Measurements from ENCODE around the gene DNAJC11. TPM values are rescaled to one million over a fixed set of nuclear protein-coding genes. Genes with fewer than 3 reads are reported as not detected.

DNAJC11 gene
- total RNA-seq, 1 experiment from 2014 or later: 93.6 TPM

GRCh38 chr1:6726253-6726652, 24.6 kb upstream of the DNAJC11 start:
- Histone ChIP-seq H3K4me3 (ENCODE audit: low read depth in 2 of 2, low read length in 2 of 2) (no peak overlapping the region), H3K4me1 (ENCODE audit: control insufficient read depth, insufficient read depth, low read length) (peaks cover 5% of the 10 kb centered on the region; the same call in 1 of the 2 replicates), H3K27me3 (ENCODE audit: control insufficient read depth, insufficient read depth, low read length) (no peaks in the 10 kb centered on the region), H3K36me3 (ENCODE audit: control insufficient read depth, insufficient read depth, low read length) (no peaks in the 10 kb centered on the region), H3K27ac (ENCODE audit: low read length) (no peak overlapping the region), H3K9me3 (ENCODE audit: control insufficient read depth, insufficient read depth, low read depth, low read length) (no peaks in the 10 kb centered on the region)
- ATAC-seq: no peak
- TF ChIP-seq SIN3A (IDR thresholded peaks at IDR 0.05; ENCODE audit: borderline replicate concordance, insufficient read depth, low read depth, low read length) (no peak), POLR2AphosphoS5 (IDR thresholded peaks at IDR 0.05; ENCODE audit: low read depth, low read length) (no peak), TCF7L2 (IDR thresholded peaks at IDR 0.05; ENCODE audit: low read depth, low read length) (no peak)
- TF ChIP-seq, protein P1, sequence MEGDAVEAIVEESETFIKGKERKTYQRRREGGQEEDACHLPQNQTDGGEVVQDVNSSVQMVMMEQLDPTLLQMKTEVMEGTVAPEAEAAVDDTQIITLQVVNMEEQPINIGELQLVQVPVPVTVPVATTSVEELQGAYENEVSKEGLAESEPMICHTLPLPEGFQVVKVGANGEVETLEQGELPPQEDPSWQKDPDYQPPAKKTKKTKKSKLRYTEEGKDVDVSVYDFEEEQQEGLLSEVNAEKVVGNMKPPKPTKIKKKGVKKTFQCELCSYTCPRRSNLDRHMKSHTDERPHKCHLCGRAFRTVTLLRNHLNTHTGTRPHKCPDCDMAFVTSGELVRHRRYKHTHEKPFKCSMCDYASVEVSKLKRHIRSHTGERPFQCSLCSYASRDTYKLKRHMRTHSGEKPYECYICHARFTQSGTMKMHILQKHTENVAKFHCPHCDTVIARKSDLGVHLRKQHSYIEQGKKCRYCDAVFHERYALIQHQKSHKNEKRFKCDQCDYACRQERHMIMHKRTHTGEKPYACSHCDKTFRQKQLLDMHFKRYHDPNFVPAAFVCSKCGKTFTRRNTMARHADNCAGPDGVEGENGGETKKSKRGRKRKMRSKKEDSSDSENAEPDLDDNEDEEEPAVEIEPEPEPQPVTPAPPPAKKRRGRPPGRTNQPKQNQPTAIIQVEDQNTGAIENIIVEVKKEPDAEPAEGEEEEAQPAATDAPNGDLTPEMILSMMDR (IDR thresholded peaks at IDR 0.05): no peak
- intact Hi-C loops (cut with micrococcal nuclease; ENCODE audit: unreplicated experiment): loop anchor here (5.0 kb wide), 1 partner anchor 151 kb away; no protein-coding TSS in a partner anchor
- no TSS peak for BruUV-seq (replicated peaks)
- in situ Hi-C loops (cut with HindIII; ENCODE audit: low pct_unique_long_range_greater_than_20kb, low sequenced_read_pairs): no loop called here
- no peak for DNase-seq (ENCODE audit: low read depth, low spot score)
- ChIA-PET CTCF (no interaction called here), POLR2A (no interaction called here)

DNA sequence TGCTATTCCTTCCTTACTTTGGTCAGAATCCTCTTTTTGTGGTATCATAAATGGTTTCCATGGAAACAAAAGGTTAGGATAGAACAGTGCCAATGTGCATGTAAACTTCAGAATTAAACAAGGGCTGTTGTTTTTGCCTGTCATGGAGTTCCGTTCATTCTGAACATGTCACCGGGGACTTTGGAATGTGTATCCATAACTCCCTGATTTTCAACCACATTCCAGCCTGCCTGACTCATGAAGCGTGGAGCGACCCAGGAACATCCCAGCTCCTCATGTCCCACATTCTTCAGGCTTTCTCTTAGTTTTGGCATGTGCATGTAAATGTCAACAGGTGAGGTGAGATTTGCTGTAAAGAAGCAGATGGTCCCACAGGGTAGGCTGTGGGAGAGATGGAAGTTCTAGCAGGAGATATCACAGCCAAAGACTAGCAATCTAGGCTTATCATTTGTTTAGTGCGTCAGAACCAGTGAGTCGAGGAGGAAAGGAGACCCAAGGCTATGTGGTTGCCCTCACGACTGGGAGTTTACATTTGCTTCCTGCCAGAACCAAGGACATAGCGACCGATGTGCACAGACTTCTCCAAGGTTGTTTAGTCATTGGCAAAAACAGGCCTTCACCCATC, 23.0 kb upstream of the DNAJC11 start:
- intact Hi-C loops (cut with micrococcal nuclease; ENCODE audit: unreplicated experiment) (loop anchor here (5.0 kb wide), 3 partner anchors 153 to 493 kb away; no protein-coding TSS in a partner anchor), in situ Hi-C loops (cut with HindIII; ENCODE audit: low pct_unique_long_range_greater_than_20kb, low sequenced_read_pairs) (no loop called here)
- ChIA-PET CTCF (interaction anchor here (0.6 kb wide), 1 partner anchor 557 kb away, joined by 14 read pairs; no protein-coding TSS in a partner anchor), POLR2A (interaction anchor here (0.6 kb wide), 1 partner anchor 242 kb away, joined by 7 read pairs; no protein-coding TSS in a partner anchor)
- Histone ChIP-seq H3K4me3 (ENCODE audit: low read depth in 2 of 2, low read length in 2 of 2) (no peak overlapping the region), H3K9me3 (ENCODE audit: control insufficient read depth, insufficient read depth, low read depth, low read length) (no peaks in the 10 kb centered on the region), H3K4me1 (ENCODE audit: control insufficient read depth, insufficient read depth, low read length) (peaks cover 5% of the 10 kb centered on the region; the same call in 1 of the 2 replicates), H3K27me3 (ENCODE audit: control insufficient read depth, insufficient read depth, low read length) (no peaks in the 10 kb centered on the region), H3K36me3 (ENCODE audit: control insufficient read depth, insufficient read depth, low read length) (no peaks in the 10 kb centered on the region), H3K27ac (ENCODE audit: low read length) (no peak overlapping the region)
- ATAC-seq (peak; percentile 73), DNase-seq (ENCODE audit: low read depth, low spot score) (no peak)
- no peak for TF ChIP-seq SIN3A (IDR thresholded peaks at IDR 0.05; ENCODE audit: borderline replicate concordance, insufficient read depth, low read depth, low read length)
- TF ChIP-seq POLR2AphosphoS5 (IDR thresholded peaks at IDR 0.05; ENCODE audit: low read depth, low read length): no peak
- no peak for TF ChIP-seq REST (IDR thresholded peaks at IDR 0.05; ENCODE audit: insufficient read depth in 1 of 2, low read depth in 2 of 2, low read length in 1 of 2)
- TF ChIP-seq, protein P1 (IDR thresholded peaks at IDR 0.05): no peak
- TF ChIP-seq TCF7L2 (IDR thresholded peaks at IDR 0.05; ENCODE audit: low read depth, low read length): no peak
- BruUV-seq (replicated peaks): no TSS peak

Data from Panc1 (cell line).